Measurements from ENCODE around the gene ARID4B. TPM values are rescaled to one million over a fixed set of nuclear protein-coding genes. Genes with fewer than 3 reads are reported as not detected.

The ARID4B gene
- total and polyA plus RNA-seq, 2 donors (not counting 3 experiments of a cell fraction or from before 2014, with no cell fraction given) = 6.7 to 40.7 TPM

- no peaks in the 10 kb centered on the region for H3K36me3 ChIP-seq (ENCODE audit: control insufficient read depth in 2 of 2, extremely low read depth in 1 of 2, insufficient read depth in 2 of 2, low read length in 2 of 2)
- CTCF ChIA-PET = interaction anchor here (0.7 to 1.4 kb wide), 4 partner anchors 14 to 111 kb away, joined by 3 to 4 read pairs (median 3); no protein-coding TSS in a partner anchor
- dilution Hi-C loops (cut with MboI; ENCODE audit: extremely low pct_ligation_motif_present, low sequenced_read_pairs) (no loop called here), intact Hi-C loops (cut with micrococcal nuclease) (no loop called here)
- H4K20me1 ChIP-seq (replicated peaks; ENCODE audit: control insufficient read depth, extremely low read depth, insufficient read depth, low read length) = peaks cover 17% of the 10 kb centered on the region
- H3K4me3 ChIP-seq (replicated peaks in 1 of 3; ENCODE audit: insufficient read depth in 1 of 3, low read depth in 1 of 3, low read length in 3 of 3) = no peak overlapping the region
- DNase-seq (ENCODE audit: low read depth, low spot score) (no peak), FAIRE-seq (no peak)
- no peaks in the 10 kb centered on the region for H3K9me1 ChIP-seq (replicated peaks; ENCODE audit: control insufficient read depth, extremely low read depth, insufficient read depth, low read length)
- no TSS peak for BruUV-seq (replicated peaks)
- H3K4me1 ChIP-seq (ENCODE audit: control insufficient read depth, extremely low read depth, insufficient read depth, low read length) = no peaks in the 10 kb centered on the region
- TF ChIP-seq MYC (IDR thresholded peaks at IDR 0.05; ENCODE audit: low read depth, low read length) (no peak), POLR2A (IDR thresholded peaks at IDR 0.05; ENCODE audit: low read depth, low read length) (no peak), GATA2 (IDR thresholded peaks at IDR 0.05; ENCODE audit: insufficient read depth, insufficient read length, low read depth, low read length) (no peak), FOS (IDR thresholded peaks at IDR 0.05; ENCODE audit: borderline replicate concordance, insufficient read depth, low read length) (no peak), POLR2AphosphoS5 (IDR thresholded peaks at IDR 0.05; ENCODE audit: insufficient read depth, low read depth, low read length) (no peak)
- TF ChIP-seq, protein P1, sequence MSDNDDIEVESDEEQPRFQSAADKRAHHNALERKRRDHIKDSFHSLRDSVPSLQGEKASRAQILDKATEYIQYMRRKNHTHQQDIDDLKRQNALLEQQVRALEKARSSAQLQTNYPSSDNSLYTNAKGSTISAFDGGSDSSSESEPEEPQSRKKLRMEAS (IDR thresholded peaks at IDR 0.05; ENCODE audit: insufficient read depth, insufficient read length) = no peak
- H3K27ac ChIP-seq (ENCODE audit: insufficient read depth, low read depth, low read length) = no peak overlapping the region
- H2AFZ ChIP-seq (ENCODE audit: low read depth, low read length) = no peak overlapping the region
- POLR2A ChIA-PET = interaction anchor here (0.7 to 1.3 kb wide), 2 partner anchors 8 to 21 kb away, joined by 4 to 6 read pairs; partner anchors contain the start of genes ARID4B and GGPS1
- H3K9ac ChIP-seq (replicated peaks; ENCODE audit: extremely low read depth, insufficient read depth, low read length) = no peak overlapping the region
- H3K27me3 ChIP-seq (ENCODE audit: control insufficient read depth in 2 of 2, insufficient read depth in 2 of 2, low read length in 2 of 2) = no peaks in the 10 kb centered on the region
- peaks cover 76% of the 10 kb centered on the region for H3K79me2 ChIP-seq (ENCODE audit: control insufficient read depth, insufficient read depth, low read length)
- no peak overlapping the region for H3K4me2 ChIP-seq (ENCODE audit: insufficient read depth, low read length)
- H3K9me3 ChIP-seq (replicated peaks; ENCODE audit: control insufficient read depth, insufficient read depth, low read length) = no peaks in the 10 kb centered on the region
Observed at GRCh38 chr1:235307158-235308124, 20.5 kb downstream of the ARID4B start.
